HG03175 (cell line): ENCODE measurements around the gene SPEN.
A peak's percentile ranks its signal among the peaks of the same experiment; 100 is the strongest.
"Not testable (repeated sequence)": the region's sequence is repeated elsewhere in the genome, so short reads cannot be mapped to it uniquely, and the experiment has no call there.

Experiments used
- ATAC-seq: cut with Tn5 transposase; IDR thresholded peaks from one replicate; pipeline ENCODE4 v1.9.1; 2021; ENCODE audit warnings: mild to moderate bottlenecking, moderate library complexity; ENCODE audit not compliant: unreplicated experiment

Gene SPEN, protein sequence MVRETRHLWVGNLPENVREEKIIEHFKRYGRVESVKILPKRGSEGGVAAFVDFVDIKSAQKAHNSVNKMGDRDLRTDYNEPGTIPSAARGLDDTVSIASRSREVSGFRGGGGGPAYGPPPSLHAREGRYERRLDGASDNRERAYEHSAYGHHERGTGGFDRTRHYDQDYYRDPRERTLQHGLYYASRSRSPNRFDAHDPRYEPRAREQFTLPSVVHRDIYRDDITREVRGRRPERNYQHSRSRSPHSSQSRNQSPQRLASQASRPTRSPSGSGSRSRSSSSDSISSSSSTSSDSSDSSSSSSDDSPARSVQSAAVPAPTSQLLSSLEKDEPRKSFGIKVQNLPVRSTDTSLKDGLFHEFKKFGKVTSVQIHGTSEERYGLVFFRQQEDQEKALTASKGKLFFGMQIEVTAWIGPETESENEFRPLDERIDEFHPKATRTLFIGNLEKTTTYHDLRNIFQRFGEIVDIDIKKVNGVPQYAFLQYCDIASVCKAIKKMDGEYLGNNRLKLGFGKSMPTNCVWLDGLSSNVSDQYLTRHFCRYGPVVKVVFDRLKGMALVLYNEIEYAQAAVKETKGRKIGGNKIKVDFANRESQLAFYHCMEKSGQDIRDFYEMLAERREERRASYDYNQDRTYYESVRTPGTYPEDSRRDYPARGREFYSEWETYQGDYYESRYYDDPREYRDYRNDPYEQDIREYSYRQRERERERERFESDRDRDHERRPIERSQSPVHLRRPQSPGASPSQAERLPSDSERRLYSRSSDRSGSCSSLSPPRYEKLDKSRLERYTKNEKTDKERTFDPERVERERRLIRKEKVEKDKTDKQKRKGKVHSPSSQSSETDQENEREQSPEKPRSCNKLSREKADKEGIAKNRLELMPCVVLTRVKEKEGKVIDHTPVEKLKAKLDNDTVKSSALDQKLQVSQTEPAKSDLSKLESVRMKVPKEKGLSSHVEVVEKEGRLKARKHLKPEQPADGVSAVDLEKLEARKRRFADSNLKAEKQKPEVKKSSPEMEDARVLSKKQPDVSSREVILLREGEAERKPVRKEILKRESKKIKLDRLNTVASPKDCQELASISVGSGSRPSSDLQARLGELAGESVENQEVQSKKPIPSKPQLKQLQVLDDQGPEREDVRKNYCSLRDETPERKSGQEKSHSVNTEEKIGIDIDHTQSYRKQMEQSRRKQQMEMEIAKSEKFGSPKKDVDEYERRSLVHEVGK (N-terminal part only)

DNA sequence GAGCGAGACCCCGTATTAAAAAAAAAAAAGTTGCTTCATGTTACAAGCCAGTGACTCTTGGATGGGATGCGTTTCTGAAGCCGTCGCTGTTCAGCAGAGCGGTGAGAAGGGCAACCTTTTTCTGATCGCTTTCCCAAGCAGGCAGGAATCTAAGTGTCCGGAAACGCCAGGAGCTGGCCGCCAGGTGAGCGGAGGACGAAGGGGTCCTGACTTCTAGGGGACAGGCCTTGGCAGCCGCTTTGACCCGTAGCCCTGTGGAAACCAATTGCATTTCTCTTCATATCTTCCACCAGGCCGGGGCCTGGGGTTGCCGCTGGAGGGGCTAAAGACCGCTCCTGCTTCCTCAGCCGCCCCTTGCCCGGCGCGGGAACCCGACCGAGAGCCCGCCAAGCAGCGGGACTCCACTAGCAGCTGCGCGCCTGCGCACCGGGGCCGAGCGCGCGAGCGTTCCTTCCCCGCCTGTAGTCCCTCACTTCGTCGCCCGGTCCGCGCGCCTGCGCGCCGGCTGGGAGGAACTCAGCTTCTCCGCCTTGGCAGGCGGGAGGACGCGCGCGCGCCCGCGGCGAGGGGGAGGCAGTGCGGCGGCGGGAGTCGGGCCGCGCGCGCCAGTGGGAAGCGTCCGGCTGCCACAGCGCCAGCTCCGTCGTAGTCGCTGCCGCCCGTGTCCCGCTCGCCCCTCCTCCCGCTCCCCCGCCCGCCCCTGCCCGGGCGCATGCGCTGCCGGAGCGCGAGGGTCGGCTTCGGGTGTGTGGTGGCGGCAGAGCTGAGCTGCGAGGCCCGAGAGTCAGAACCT, at the start of gene SPEN:
Gene SPEN (plus strand): TSS at position 608 of the 793 bp plus-strand sequence. CDS start 361 bp downstream, outside the sequence.
- peak; percentile 71 for ATAC-seq

- no peak for ATAC-seq
Measured at GRCh38 chr1:15799004-15799867, 48.3 kb upstream of the SPEN start.

GRCh38 chr1:15799928-15800835, 47.3 kb upstream of the SPEN start:
- ATAC-seq, result no peak

GRCh38 chr1:15802234-15802965, 45.1 kb upstream of the SPEN start:
- ATAC-seq, result no peak

- ATAC-seq, result no peak
Measured at GRCh38 chr1:15803380-15803779, 44.1 kb upstream of the SPEN start.

- no peak for ATAC-seq
Measured at GRCh38 chr1:15804060-15804459, 43.4 kb upstream of the SPEN start.

DNA sequence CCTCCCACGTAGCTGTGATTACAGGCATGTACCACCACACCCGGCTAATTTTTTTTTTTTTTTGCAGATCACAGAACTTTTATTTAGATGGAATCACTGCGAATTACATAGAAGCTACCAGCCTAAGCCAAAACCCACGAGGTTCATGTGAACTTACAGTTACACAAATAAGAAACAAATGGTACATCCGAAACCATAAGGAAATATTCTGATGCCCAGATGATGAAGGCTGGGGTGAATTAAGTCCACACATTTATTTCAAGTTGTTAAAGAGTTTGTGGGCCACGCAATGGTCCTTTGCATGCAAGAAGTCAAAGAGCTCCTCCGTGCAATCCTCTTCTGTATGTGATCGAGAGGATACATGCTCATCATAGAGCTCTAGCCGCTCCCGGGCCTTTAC, 40.4 kb upstream of the SPEN start:
- no peak for ATAC-seq

- not testable (repeated sequence) for ATAC-seq
Measured at GRCh38 chr1:15807549-15807948, 40.0 kb upstream of the SPEN start, which contains the start of gene UQCRHL. Gene UQCRHL (minus strand): TSS chr1:15807649. CDS start chr1:15807649, 0 bp downstream.

DNA sequence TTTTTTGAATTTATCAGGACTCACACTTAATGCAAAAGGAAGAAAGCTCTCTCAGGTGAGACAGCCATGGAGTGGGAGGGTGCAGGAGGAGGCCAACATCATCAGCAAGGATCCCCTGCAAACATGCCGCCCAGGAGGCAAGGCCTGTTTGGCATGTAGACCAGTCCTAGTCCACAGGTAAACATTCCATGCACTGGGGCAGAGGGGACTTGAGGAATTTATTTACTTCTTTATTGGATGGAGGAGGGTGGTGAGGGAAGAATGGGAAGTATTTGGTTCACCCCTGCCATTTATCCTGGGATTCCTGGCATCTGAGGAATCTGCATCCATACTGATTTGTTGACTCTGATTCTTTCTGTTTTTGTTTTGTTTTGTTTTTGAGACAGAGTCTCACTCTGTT, 38.6 kb upstream of the SPEN start:
- ATAC-seq, result no peak

DNA sequence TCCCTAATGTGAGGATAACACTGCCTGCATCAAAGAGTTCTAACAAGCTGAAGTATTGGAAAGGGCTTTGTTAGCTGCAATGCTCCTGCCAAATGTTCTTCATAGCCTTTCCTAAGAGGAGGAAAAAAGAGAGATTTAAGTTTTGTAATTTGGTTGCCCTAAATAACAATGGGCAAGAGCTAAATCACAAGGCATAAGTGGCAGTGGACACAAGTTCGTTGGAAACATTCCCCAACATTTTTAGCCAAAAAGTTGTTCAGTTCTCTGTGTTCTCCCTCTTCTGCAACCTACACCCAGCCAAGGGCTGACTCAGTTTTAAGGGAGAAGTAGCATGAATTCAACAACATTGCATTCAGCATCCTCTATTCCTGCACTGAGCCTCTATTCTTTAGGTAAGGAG, 37.4 kb upstream of the SPEN start:
- ATAC-seq, result no peak

DNA sequence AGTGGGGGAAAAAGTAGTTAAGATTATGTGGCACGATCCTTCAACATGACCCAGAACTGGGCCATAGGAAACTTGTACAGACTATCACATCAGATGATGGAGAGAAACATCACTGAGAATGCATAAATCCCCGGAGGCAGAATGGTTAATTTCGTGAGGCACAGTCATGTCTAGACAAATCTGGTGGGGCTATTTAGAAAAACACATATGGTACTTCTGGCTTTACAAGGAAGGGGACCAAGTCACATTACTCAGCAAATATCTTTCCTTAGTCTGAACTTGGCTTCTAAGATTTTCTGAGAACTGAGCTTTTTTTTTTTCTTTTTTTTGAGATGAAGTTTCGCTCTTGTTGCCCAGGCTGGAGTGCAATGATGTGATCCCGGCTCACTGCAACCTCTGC, 30.8 kb upstream of the SPEN start:
- ATAC-seq, result no peak

DNA sequence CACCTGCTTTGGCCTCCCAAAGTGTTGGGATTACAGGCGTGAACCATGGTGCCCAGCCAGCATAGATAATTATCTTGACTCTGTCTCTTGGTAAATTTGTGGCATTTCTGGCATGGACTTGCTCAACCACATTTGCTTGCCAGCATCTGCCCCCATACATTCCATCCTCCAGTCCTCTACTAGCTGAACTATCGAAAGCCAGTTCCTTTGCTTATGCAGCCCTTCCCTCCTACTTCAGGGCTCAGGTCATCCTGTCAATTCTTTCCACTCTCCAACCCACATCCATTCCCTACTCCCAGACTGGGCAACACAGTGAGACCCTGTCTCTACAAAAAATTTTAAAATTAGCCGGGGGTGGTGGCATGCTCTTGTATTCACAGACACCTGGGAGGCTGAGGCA, 27.0 kb upstream of the SPEN start:
- ATAC-seq, result no peak

DNA sequence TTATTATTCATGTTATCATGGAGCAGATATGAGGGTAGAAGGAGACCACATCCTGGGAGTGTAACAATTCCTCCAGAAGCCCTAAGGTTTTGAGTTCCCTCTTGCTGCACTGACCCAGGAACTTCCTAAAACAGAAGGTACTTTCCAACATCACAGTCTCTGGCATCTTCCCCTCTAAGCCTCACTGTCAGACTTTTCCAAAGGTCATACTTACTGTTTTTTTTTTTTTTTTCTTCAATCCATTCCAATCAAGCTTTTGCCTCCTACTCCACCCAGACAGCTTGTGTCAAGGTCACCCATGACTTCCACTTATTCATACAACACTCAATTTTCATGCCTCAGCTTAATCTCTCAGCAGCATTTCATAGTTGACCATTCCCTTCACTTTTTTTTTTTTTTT, 21.7 kb upstream of the SPEN start:
- ATAC-seq, result no peak

DNA sequence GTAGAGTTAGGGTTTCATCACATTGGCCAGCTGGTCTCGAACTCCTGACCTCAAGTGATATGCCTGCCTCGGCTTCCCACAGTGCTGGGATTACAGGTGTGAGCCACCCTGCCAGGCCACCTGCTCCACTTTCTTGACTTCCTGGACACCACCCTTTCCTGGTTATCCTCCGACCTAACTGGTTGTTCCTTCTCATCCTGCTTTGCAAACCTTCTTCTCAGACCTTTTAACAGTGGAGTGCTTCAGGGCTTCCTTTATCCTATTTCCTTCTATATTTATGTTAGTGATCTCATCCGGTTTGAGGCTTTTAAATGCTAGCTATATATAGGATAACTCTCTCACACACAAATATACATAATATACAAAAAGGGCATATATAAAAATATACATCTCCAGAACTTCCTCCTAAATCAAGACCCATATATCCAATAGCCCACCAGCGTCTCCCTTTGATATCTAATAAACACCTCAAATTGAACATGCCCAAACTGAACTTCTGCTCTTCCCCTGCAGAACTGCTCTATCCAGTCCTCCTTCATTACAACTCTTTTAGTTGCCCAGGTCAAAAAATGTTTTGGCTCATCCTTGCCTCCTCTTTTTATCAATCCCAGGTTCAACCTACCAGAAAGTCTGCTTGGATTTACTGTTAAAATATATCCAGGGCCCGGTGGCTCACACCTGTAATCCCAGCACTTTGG, 20.5 kb upstream of the SPEN start:
- no peak for ATAC-seq

DNA sequence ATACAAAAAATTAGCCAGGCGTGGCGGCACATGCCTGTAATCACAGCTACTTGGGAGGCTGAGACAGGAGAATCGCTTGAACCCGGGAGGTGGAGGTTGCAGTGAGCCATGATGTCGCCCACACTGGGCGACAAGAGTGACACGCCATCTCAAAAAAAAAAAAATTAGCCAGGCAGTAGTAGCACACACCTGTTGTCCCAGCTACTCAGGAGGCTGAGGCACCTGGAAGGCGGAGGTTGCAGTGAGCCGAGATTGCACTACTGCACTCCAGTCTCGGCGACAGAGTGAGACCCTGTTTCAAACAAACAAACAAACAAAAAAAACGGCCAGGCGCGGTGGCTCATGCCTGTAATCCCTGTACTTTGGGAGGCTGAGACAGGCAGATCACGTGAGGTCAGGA, 19.9 kb upstream of the SPEN start:
- ATAC-seq, result not testable (repeated sequence)

GRCh38 chr1:15828931-15829330, 18.6 kb upstream of the SPEN start:
- not testable (repeated sequence) for ATAC-seq

GRCh38 chr1:15830258-15830657, 17.2 kb upstream of the SPEN start:
- no peak for ATAC-seq
